ENCODE measurements around the gene PARD3. TPM values are rescaled to one million over a fixed set of nuclear protein-coding genes. Genes with fewer than 3 reads are reported as not detected.

The PARD3 gene
- total RNA-seq, 4 donors from 2014 or later = 98.9 to 122 (median 105) TPM

- TF ChIP-seq CTCF (IDR thresholded peaks at IDR 0.05) (no peak), POLR2A (IDR thresholded peaks at IDR 0.05; ENCODE audit: low read depth) (no peak), POLR2AphosphoS5 (IDR thresholded peaks at IDR 0.05) (no peak), EP300 (IDR thresholded peaks at IDR 0.05) (no peak)
- no peak overlapping the region for H3K4me3 ChIP-seq
- 91% methylated on average over 3 of the region's 3 CpGs for WGBS
- peaks cover 0 to 10% (median 9%) of the 10 kb centered on the region in 4 donors for H3K4me1 ChIP-seq
- no peaks in the 10 kb centered on the region for H3K36me3 ChIP-seq
- no peak overlapping the region for H3K27ac ChIP-seq (replicated peaks in 1 of 4)
- no peak for DNase-seq (ENCODE audit: extremely low spot score)
- intact Hi-C loops (cut with DNase I) = no loop called here
- no peaks in the 10 kb centered on the region for H3K27me3 ChIP-seq
- H3K9me3 ChIP-seq = no peaks in the 10 kb centered on the region
Observed at GRCh38 chr10:34160595-34160994, 654.5 kb downstream of the PARD3 start.

GRCh38 chr10:34157501-34157900 is 657.6 kb downstream of the PARD3 start:
- Histone ChIP-seq H3K4me1 (peaks cover 0 to 10% (median 9%) of the 10 kb centered on the region in 4 donors), H3K9me3 (no peaks in the 10 kb centered on the region), H3K4me3 (no peak overlapping the region), H3K27ac (replicated peaks in 1 of 4) (no peak overlapping the region), H3K27me3 (no peaks in the 10 kb centered on the region), H3K36me3 (no peaks in the 10 kb centered on the region)
- 87% methylated on average over 1 of the region's 1 CpG for WGBS
- intact Hi-C loops (cut with DNase I) = no loop called here
- TF ChIP-seq CTCF (IDR thresholded peaks at IDR 0.05) (no peak), POLR2A (IDR thresholded peaks at IDR 0.05; ENCODE audit: low read depth) (no peak), EP300 (IDR thresholded peaks at IDR 0.05) (no peak), POLR2AphosphoS5 (IDR thresholded peaks at IDR 0.05) (no peak)
- no peak for DNase-seq (ENCODE audit: extremely low spot score)

DNA sequence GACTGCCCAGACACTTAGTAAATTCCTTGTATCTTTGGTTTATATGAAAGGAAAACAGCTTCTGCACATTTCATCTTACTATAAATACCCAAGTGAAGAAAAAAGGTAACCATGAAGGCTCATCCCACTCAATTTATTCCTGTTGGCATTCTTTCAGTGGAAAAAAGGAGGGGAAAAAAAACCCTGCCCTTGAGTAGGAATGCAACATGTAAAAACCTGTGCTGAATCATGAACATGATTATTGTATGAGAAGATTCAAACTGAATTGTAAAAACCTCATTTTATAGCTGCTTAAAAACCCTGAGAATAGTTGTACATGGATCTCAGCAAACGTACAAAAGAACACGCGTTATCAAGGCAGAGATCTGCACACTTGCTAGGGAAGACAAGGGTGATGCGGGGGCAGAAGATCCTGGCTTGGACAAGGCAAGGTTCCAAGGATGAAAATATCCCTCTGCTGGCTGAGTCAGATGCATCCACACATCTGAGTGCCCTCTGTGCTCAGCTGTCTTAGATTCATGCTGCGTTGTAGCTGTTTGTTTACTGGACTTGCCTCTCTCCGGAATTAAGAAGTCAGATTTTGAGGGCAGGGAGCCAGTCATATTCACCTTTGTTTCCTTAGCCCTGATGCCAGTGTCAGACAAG is 658.2 kb downstream of the PARD3 start:
- Histone ChIP-seq H3K9me3 (no peaks in the 10 kb centered on the region), H3K4me1 (peaks cover 0 to 10% (median 9%) of the 10 kb centered on the region in 4 donors), H3K4me3 (no peak overlapping the region), H3K27me3 (no peaks in the 10 kb centered on the region), H3K36me3 (no peaks in the 10 kb centered on the region), H3K27ac (replicated peaks in 1 of 4) (no peak overlapping the region)
- TF ChIP-seq EP300 (IDR thresholded peaks at IDR 0.05) (no peak), CTCF (IDR thresholded peaks at IDR 0.05) (peak in 1 of 3 experiments; percentile 28)
- intact Hi-C loops (cut with DNase I) = no loop called here
- 50% methylated on average over 6 of the region's 6 CpGs for WGBS
- no peak for DNase-seq (ENCODE audit: extremely low spot score)

GRCh38 chr10:34155812-34156211 is 659.3 kb downstream of the PARD3 start:
- no peak overlapping the region for H3K4me3 ChIP-seq
- peaks cover 0 to 10% (median 9%) of the 10 kb centered on the region in 4 donors for H3K4me1 ChIP-seq
- intact Hi-C loops (cut with DNase I) = no loop called here
- H3K9me3 ChIP-seq = no peaks in the 10 kb centered on the region
- TF ChIP-seq CTCF (IDR thresholded peaks at IDR 0.05) (no peak), POLR2A (IDR thresholded peaks at IDR 0.05; ENCODE audit: low read depth) (no peak), EP300 (IDR thresholded peaks at IDR 0.05) (no peak), POLR2AphosphoS5 (IDR thresholded peaks at IDR 0.05) (no peak)
- DNase-seq (ENCODE audit: extremely low spot score) = no peak
- 95% methylated on average over 3 of the region's 3 CpGs for WGBS
- no peak overlapping the region for H3K27ac ChIP-seq (replicated peaks in 1 of 4)
- no peaks in the 10 kb centered on the region for H3K27me3 ChIP-seq
- H3K36me3 ChIP-seq = no peaks in the 10 kb centered on the region

DNA sequence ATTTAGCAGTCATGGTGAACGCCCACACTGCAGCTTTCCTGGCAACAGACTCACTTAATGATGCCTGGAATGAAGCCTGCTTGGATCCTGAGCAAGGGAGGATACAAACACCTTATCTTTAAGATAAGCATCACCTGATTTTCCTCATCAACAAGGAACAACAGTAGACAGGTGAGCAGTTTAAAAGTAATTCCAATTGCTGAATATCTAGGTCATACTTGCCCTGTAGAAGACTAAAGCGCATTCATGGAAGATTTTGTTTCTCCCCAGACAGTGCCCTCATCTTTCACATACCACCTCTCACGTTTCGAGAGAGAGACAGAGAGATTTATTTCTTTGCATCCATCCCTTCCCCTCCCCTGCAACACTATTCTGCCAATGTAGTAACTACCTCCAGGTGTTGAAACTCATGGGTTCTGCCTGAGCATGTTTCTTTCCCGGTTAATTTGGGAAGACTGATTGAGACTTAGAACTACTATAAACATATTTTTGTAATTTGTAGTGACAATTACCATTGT is 660.7 kb downstream of the PARD3 start:
- no peak overlapping the region for H3K27ac ChIP-seq (replicated peaks in 1 of 4)
- no peaks in the 10 kb centered on the region for H3K27me3 ChIP-seq
- H3K9me3 ChIP-seq = no peaks in the 10 kb centered on the region
- no peak overlapping the region for H3K4me3 ChIP-seq
- 78% methylated on average over 5 of the region's 5 CpGs for WGBS
- DNase-seq (ENCODE audit: extremely low spot score) = no peak
- intact Hi-C loops (cut with DNase I) = no loop called here
- no peaks in the 10 kb centered on the region for H3K36me3 ChIP-seq
- peaks cover 0 to 10% (median 9%) of the 10 kb centered on the region in 4 donors for H3K4me1 ChIP-seq
- TF ChIP-seq POLR2AphosphoS5 (IDR thresholded peaks at IDR 0.05) (no peak), CTCF (IDR thresholded peaks at IDR 0.05) (no peak), POLR2A (IDR thresholded peaks at IDR 0.05; ENCODE audit: low read depth) (no peak), EP300 (IDR thresholded peaks at IDR 0.05) (no peak)
